PFSK-1 (cell line): ENCODE data around the gene ERN2.

Source experiments
- FOXP2 ChIP-seq: optimal IDR thresholded peaks from 2 replicates; pipeline ENCODE3; 2011; ENCODE audit warnings: borderline replicate concordance, control low read depth, inconsistent platforms; ENCODE audit not compliant: insufficient read depth; ENCODE audit errors: extremely low read length, extremely low read depth
- POLR2AphosphoS5 ChIP-seq: IDR thresholded peaks from 2 replicates; pipeline ENCODE4 v1.6.1; 2012; ENCODE audit warnings: low read depth, mild to moderate bottlenecking, control low read depth, low read length, moderate library complexity
- SIN3A ChIP-seq: IDR thresholded peaks from 2 replicates; pipeline ENCODE4 v1.6.1; 2012; ENCODE audit warnings: mild to moderate bottlenecking, low read length, moderate library complexity, borderline replicate concordance; ENCODE audit not compliant: insufficient read depth
- TAF1 ChIP-seq: IDR thresholded peaks from 2 replicates; pipeline ENCODE4 v1.6.1; 2012; ENCODE audit warnings: low read length, control low read depth, borderline replicate concordance; ENCODE audit not compliant: insufficient read depth
- TF ChIP-seq, protein P1 (sequence below), 2 experiments: IDR thresholded peaks; 2 replicates each; pipeline versions ENCODE4 v1.6.1 to v1.8.0; 2011 to 2012; ENCODE audit warnings: low read depth in 2 of 2, low read length in 2 of 2, control low read depth in 1 of 2, inconsistent platforms in 1 of 2, mild to moderate bottlenecking in 1 of 2, moderate library complexity in 1 of 2; ENCODE audit not compliant: insufficient read depth in 1 of 2

ERN2 gene

DNA sequence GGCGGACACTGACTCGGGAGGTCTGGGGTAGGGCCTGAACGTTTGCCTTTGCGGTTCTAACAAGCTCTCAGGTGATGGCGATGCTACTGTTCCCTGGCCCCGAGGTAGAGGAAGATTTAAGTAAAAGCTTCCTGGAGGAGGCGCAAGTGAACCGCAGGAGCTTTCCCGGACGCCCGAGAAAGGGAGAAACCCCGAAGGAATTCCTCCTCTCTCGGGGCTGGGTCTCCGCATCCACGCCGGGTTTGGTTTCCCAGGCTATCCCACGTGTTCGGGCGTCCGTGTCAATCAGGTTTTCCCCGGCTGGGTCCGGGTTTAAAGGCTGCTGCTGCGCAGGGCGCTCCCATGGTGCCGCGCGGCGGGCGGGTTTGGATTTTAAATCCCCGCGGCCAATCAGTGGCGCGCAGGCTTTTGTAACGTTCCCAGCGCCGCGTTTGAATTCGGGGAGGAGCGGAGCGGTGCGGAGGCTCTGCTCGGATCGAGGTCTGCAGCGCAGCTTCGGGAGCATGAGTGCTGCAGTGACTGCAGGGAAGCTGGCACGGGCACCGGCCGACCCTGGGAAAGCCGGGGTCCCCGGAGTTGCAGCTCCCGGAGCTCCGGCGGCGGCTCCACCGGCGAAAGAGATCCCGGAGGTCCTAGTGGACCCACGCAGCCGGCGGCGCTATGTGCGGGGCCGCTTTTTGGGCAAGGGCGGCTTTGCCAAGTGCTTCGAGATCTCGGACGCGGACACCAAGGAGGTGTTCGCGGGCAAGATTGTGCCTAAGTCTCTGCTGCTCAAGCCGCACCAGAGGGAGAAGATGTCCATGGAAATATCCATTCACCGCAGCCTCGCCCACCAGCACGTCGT lies 34.4 kb downstream of the ERN2 start, which contains the start of gene PLK1:
Gene PLK1 (plus strand): TSS at position 460 of the 844 bp plus-strand sequence. CDS start 44 bp downstream, at position 504.
- no peak for TF ChIP-seq FOXP2
- TF ChIP-seq TAF1: peak; percentile 64
- TF ChIP-seq, protein P1, sequence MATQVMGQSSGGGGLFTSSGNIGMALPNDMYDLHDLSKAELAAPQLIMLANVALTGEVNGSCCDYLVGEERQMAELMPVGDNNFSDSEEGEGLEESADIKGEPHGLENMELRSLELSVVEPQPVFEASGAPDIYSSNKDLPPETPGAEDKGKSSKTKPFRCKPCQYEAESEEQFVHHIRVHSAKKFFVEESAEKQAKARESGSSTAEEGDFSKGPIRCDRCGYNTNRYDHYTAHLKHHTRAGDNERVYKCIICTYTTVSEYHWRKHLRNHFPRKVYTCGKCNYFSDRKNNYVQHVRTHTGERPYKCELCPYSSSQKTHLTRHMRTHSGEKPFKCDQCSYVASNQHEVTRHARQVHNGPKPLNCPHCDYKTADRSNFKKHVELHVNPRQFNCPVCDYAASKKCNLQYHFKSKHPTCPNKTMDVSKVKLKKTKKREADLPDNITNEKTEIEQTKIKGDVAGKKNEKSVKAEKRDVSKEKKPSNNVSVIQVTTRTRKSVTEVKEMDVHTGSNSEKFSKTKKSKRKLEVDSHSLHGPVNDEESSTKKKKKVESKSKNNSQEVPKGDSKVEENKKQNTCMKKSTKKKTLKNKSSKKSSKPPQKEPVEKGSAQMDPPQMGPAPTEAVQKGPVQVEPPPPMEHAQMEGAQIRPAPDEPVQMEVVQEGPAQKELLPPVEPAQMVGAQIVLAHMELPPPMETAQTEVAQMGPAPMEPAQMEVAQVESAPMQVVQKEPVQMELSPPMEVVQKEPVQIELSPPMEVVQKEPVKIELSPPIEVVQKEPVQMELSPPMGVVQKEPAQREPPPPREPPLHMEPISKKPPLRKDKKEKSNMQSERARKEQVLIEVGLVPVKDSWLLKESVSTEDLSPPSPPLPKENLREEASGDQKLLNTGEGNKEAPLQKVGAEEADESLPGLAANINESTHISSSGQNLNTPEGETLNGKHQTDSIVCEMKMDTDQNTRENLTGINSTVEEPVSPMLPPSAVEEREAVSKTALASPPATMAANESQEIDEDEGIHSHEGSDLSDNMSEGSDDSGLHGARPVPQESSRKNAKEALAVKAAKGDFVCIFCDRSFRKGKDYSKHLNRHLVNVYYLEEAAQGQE (IDR thresholded peaks at IDR 0.05; ENCODE audit: insufficient read depth in 1 of 2, low read depth in 2 of 2, low read length in 2 of 2): peak in 1 of 2 experiments; percentile 10; a peak in 1 of 4 replicates
- peak; percentile 76 for TF ChIP-seq POLR2AphosphoS5
- peak; percentile 87; the same call in 1 of the 2 replicates for TF ChIP-seq SIN3A

DNA sequence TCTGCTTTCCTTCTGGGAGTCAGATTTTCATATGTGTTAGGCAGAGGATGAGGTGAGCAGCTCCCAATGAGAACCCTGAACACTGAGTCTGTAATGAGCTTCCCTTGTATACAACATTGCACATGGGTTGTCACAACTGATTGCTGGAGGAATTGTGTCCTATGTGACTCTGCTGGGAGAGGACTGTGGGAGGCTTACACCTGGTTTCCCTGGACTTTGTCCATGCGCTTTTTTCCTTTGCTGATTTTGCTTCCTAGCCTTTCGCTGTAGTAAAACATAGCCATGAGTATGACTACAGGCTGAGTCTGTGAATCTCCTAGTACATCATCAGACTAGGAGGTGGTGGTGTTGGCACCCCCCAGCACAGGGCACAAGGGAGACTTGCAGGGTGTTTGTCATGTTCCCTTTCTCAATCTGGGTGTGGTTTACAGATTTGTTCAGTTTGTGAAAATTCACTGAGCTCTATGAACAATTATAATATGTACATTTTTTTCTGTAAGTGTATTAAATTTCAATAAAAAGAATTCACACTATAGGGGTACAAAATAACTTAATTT lies 36.0 kb downstream of the ERN2 start:
- TF ChIP-seq POLR2AphosphoS5: no peak

DNA sequence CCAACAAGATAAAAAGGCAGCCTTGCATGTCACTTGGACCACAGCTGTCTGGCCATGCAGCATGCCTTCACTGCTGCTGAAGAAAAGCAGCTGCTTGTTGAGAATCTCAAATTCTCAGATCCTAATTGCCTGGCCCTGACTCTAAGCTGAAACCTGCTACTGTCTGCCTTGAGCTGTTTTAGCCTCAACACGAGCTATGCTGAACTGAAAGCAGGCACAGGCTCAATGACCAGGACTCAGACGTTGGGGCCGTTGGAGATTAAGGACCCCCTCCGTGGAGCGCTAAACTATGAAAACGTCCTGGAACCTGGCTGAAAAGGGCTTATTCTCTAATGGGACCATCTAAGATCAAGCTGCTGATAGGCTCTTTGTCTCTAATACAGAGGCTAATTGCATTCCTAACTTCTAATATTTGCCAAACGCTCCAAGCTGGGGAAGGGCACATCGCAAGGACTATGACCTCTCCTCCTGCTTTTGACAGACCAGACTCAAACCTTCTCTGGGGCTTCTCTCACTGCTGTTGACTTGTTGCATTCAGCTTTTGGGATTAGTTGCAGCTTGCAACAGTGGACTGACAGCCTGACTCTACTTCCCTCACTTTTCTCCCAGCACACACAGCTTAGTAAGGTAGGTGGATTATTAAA lies 38.9 kb downstream of the ERN2 start:
- no peak for TF ChIP-seq POLR2AphosphoS5
- TF ChIP-seq, protein P1 (IDR thresholded peaks at IDR 0.05; ENCODE audit: insufficient read depth in 1 of 2, low read depth in 2 of 2, low read length in 2 of 2): no peak
- TF ChIP-seq TAF1: no peak
- TF ChIP-seq FOXP2: no peak
- TF ChIP-seq SIN3A: no peak

DNA sequence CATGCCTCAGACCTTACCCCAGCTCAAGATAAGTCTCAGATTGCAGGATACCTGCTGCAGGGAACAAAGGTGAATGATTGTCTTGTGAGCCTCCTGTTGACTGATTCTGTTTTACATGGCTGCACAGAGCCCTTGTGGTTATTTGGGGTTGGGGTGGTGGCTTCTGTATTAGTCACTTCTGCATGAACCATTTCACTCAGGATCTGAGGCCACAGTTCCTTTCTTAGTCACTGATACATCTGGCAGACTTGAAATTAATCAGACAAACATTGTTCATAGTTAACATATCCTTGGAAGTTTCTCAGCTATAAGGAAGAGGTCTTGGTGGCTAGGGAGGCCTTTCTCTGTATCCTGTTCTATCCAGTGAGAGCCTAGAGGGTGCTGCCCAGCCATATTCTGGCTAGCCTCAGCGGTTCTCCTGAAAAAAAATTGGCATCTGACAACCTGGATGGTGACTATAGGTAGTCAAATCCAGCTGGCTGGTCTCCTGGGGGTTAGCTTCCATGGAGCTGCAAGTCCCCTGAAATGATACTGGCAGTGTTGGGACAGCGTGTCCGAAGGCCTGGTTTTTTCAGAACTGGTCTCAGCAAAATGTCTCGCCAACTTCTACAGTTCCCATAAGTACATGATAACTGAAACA lies 42.8 kb downstream of the ERN2 start:
- no peak for TF ChIP-seq FOXP2
- TF ChIP-seq, protein P1 (IDR thresholded peaks at IDR 0.05; ENCODE audit: insufficient read depth in 1 of 2, low read depth in 2 of 2, low read length in 2 of 2): no peak
- no peak for TF ChIP-seq TAF1
- TF ChIP-seq POLR2AphosphoS5: no peak
- no peak for TF ChIP-seq SIN3A

DNA sequence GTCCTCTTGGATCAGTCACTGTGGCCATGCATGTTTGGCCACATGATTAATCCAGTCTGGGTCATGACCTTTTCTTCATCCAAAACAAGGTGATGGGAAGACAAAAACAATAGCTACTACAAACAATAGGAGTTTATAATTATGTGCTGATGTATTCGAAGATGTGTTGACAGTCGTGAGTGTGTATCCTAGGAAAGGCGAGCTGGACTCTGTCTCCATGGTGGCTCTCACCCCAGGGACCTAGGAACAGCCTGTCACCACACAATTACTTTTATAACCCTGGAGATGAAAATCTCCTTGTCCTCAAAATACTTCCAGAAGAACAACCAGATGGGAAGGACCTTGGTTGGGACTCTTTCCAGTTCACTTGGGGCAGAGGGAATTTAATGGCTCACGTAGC lies 44.1 kb downstream of the ERN2 start:
- TF ChIP-seq, protein P1 (IDR thresholded peaks at IDR 0.05; ENCODE audit: insufficient read depth in 1 of 2, low read depth in 2 of 2, low read length in 2 of 2): no peak
- TF ChIP-seq POLR2AphosphoS5 (no peak), SIN3A (no peak), TAF1 (no peak), FOXP2 (no peak)
